ENCODE data around the gene CDH23.

- TF ChIP-seq, protein P1, sequence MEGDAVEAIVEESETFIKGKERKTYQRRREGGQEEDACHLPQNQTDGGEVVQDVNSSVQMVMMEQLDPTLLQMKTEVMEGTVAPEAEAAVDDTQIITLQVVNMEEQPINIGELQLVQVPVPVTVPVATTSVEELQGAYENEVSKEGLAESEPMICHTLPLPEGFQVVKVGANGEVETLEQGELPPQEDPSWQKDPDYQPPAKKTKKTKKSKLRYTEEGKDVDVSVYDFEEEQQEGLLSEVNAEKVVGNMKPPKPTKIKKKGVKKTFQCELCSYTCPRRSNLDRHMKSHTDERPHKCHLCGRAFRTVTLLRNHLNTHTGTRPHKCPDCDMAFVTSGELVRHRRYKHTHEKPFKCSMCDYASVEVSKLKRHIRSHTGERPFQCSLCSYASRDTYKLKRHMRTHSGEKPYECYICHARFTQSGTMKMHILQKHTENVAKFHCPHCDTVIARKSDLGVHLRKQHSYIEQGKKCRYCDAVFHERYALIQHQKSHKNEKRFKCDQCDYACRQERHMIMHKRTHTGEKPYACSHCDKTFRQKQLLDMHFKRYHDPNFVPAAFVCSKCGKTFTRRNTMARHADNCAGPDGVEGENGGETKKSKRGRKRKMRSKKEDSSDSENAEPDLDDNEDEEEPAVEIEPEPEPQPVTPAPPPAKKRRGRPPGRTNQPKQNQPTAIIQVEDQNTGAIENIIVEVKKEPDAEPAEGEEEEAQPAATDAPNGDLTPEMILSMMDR (conservative IDR thresholded peaks at IDR 0.05), result no peak
- TF ChIP-seq EZH2 (IDR thresholded peaks at IDR 0.05; ENCODE audit: low read depth), result no peak
These were observed 59.9 kb downstream of the CDH23 start for GRCh38 chr10:71456631-71457030.
